MCF 10A (cell line): ENCODE results near the gene SGIP1. TPM values are rescaled to one million over a fixed set of nuclear protein-coding genes. Genes with fewer than 3 reads are reported as not detected.

Experiments used
- BruUV-seq: library from RNA; stranded (reverse); fragments of 400-500 nt; replicated peaks from 2 replicates; lab custom pipeline; 2021; lab: Mats Ljungman, UMichigan
- CTCF ChIA-PET: fragments of 300-600 bp; sonication (Branson Sonifier 250); formaldehyde crosslinking; extraction: SDS; loops from one replicate; lab custom pipeline; 2021; ENCODE audit warnings: antibody characterized with exemption, inconsistent platforms; lab: Yijun Ruan, JAX
- POLR2A ChIA-PET: fragments of 300-600, 350-650 bp; sonication (Branson Sonifier 250); formaldehyde crosslinking; extraction: SDS; loops from one replicate; lab custom pipeline; 2020; ENCODE audit warnings: antibody characterized with exemption, inconsistent platforms; lab: Yijun Ruan, JAX
- DNase-seq: peaks from one replicate; pipeline ENCODE4 v3.0.0-alpha.2; 2018; ENCODE audit not compliant: unreplicated experiment
- H3K27ac Mint-ChIP-seq: one replicate; pipeline ENCODE4 v1.8.0; 2022; ENCODE audit warnings: mild to moderate bottlenecking, low read depth, mixed read lengths; ENCODE audit not compliant: unreplicated experiment
- H3K27me3 Mint-ChIP-seq: one replicate; pipeline ENCODE4 v1.8.0; 2022; ENCODE audit warnings: mixed read lengths; ENCODE audit not compliant: insufficient read depth, unreplicated experiment
- H3K36me3 Mint-ChIP-seq: one replicate; pipeline ENCODE4 v1.8.0; 2022; ENCODE audit warnings: mild to moderate bottlenecking, moderate library complexity, mixed read lengths; ENCODE audit not compliant: insufficient read depth, unreplicated experiment
- H3K4me1 Mint-ChIP-seq: one replicate; pipeline ENCODE4 v1.8.0; 2022; ENCODE audit warnings: mixed read lengths; ENCODE audit not compliant: insufficient read depth, unreplicated experiment
- H3K4me3 Mint-ChIP-seq: one replicate; pipeline ENCODE4 v1.8.0; 2022; ENCODE audit warnings: mild to moderate bottlenecking, moderate library complexity, mixed read lengths; ENCODE audit not compliant: unreplicated experiment
- H3K9me3 Mint-ChIP-seq: one replicate; pipeline ENCODE4 v1.8.0; 2022; ENCODE audit warnings: mixed read lengths; ENCODE audit not compliant: unreplicated experiment
- CTCF ChIP-seq: fragments of 200-600 bp; IDR thresholded peaks from one replicate; pipeline ENCODE4 v1.8.0; 2022; ENCODE audit warnings: antibody characterized with exemption, mild to moderate bottlenecking; ENCODE audit not compliant: unreplicated experiment
- intact Hi-C: fragments of 100-400 bp; cut with micrococcal nuclease; formaldehyde crosslinking; loops from 2 replicates; pipeline ENCODE4 v1.14.1; 2022
- total RNA-seq: library from RNA; stranded (reverse); gene quantifications from 2 replicates; pipeline ENCODE4 v1.2.3, GENCODE V29; 2022

Gene SGIP1
- total RNA-seq, 1 experiment from 2014 or later: not detected

GRCh38 chr1:66490816-66491215 is 43.1 kb upstream of the SGIP1 start:
- POLR2A ChIA-PET: interaction anchor here (1.3 kb wide), 1 partner anchor 11 kb away, joined by 4 read pairs; no protein-coding TSS in a partner anchor
- CTCF ChIA-PET: interaction anchor here (1.0 to 1.6 kb wide), 6 partner anchors 13 to 248 kb away, joined by 3 to 7 read pairs (median 4); no protein-coding TSS in a partner anchor
- H3K36me3 Mint-ChIP-seq: peaks cover 6% of the 10 kb centered on the region

GRCh38 chr1:66492424-66492823 is 41.5 kb upstream of the SGIP1 start:
- POLR2A ChIA-PET: no interaction called here
- Mint-ChIP-seq H3K27ac (no peak overlapping the region), H3K36me3 (peaks cover 4% of the 10 kb centered on the region), H3K9me3 (no peaks in the 10 kb centered on the region), H3K27me3 (no peaks in the 10 kb centered on the region), H3K4me1 (peaks cover 12% of the 10 kb centered on the region), H3K4me3 (no peak overlapping the region)
- DNase-seq: no peak
- CTCF ChIA-PET: no interaction called here
- no peak for TF ChIP-seq CTCF
- no TSS peak for BruUV-seq
- intact Hi-C loops: no loop called here

More at GRCh38 chr1:66490816-66491215, 43.1 kb upstream of the SGIP1 start:
- no peak for TF ChIP-seq CTCF
- BruUV-seq: no TSS peak
- intact Hi-C loops: no loop called here
- DNase-seq: no peak
- peaks cover 12% of the 10 kb centered on the region for H3K4me1 Mint-ChIP-seq
- H3K9me3 Mint-ChIP-seq: no peaks in the 10 kb centered on the region
- H3K27ac Mint-ChIP-seq: no peak overlapping the region
- no peak overlapping the region for H3K4me3 Mint-ChIP-seq
- H3K27me3 Mint-ChIP-seq: no peaks in the 10 kb centered on the region

GRCh38 chr1:66493731-66494130 is 40.2 kb upstream of the SGIP1 start:
- H3K4me1 Mint-ChIP-seq: peaks cover 11% of the 10 kb centered on the region
- TF ChIP-seq CTCF: no peak
- H3K27ac Mint-ChIP-seq: no peak overlapping the region
- H3K9me3 Mint-ChIP-seq: no peaks in the 10 kb centered on the region
- intact Hi-C loops: no loop called here
- no peaks in the 10 kb centered on the region for H3K36me3 Mint-ChIP-seq
- no peak overlapping the region for H3K4me3 Mint-ChIP-seq
- POLR2A ChIA-PET: no interaction called here
- CTCF ChIA-PET: interaction anchor here (1.9 kb wide), 1 partner anchor 10 kb away, joined by 9 read pairs; no protein-coding TSS in a partner anchor
- DNase-seq: no peak
- BruUV-seq: no TSS peak
- H3K27me3 Mint-ChIP-seq: no peaks in the 10 kb centered on the region

GRCh38 chr1:66494482-66494881 is 39.5 kb upstream of the SGIP1 start:
- ChIA-PET CTCF (interaction anchor here (0.6 to 1.9 kb wide), 2 partner anchors 9 to 62 kb away, joined by 3 to 9 read pairs; no protein-coding TSS in a partner anchor), POLR2A (no interaction called here)
- DNase-seq: no peak
- Mint-ChIP-seq H3K27ac (no peak overlapping the region), H3K4me1 (peaks cover 6% of the 10 kb centered on the region), H3K4me3 (no peak overlapping the region), H3K9me3 (no peaks in the 10 kb centered on the region), H3K36me3 (no peaks in the 10 kb centered on the region), H3K27me3 (no peaks in the 10 kb centered on the region)
- no TSS peak for BruUV-seq
- intact Hi-C loops: no loop called here
- no peak for TF ChIP-seq CTCF
